HEK293T (cell line): ENCODE data around the gene ARMH4.
A peak's percentile ranks its signal among the peaks of the same experiment; 100 is the strongest.

ENCODE experiments used
- CTCF ChIA-PET: fragments of 350-600 bp; formaldehyde crosslinking; extraction: SDS; loops from one replicate; lab custom pipeline; 2021; ENCODE audit warnings: antibody characterized with exemption, inconsistent platforms; lab: Yijun Ruan, JAX
- POLR2A ChIA-PET: fragments of 350-600 bp; formaldehyde crosslinking; extraction: SDS; loops from one replicate; lab custom pipeline; 2020; ENCODE audit warnings: antibody characterized with exemption, inconsistent platforms; lab: Yijun Ruan, JAX
- DNase-seq: peaks from one replicate; pipeline ENCODE4 v3.0.0; 2012; ENCODE audit warnings: mixed read lengths; ENCODE audit errors: extremely low spot score
- ARNT ChIP-seq: fragments of 450-650 bp; IDR thresholded peaks from 2 replicates; pipeline ENCODE4 v1.6.1; 2017; ENCODE audit warnings: mild to moderate bottlenecking
- BHLHE40 ChIP-seq: fragments of 450-650 bp; IDR thresholded peaks from 2 replicates; pipeline ENCODE4 v1.6.1; 2016; ENCODE audit warnings: mild to moderate bottlenecking, moderate library complexity, borderline replicate concordance
- CTBP1 ChIP-seq: fragments of 450-650 bp; IDR thresholded peaks from 2 replicates; pipeline ENCODE4 v1.6.1; 2016; ENCODE audit warnings: borderline replicate concordance
- ELF4 ChIP-seq: fragments of 450-650 bp; IDR thresholded peaks from 2 replicates; pipeline ENCODE4 v1.6.1; 2017; ENCODE audit warnings: antibody characterized with exemption
- FOXA1 ChIP-seq: fragments of 450-650 bp; IDR thresholded peaks from 2 replicates; pipeline ENCODE4 v1.6.1; 2016; ENCODE audit warnings: mild to moderate bottlenecking
- FOXK2 ChIP-seq: fragments of 450-650 bp; IDR thresholded peaks from 2 replicates; pipeline ENCODE4 v1.6.1; 2016; ENCODE audit warnings: mild to moderate bottlenecking
- FOXM1 ChIP-seq: fragments of 450-650 bp; IDR thresholded peaks from 2 replicates; pipeline ENCODE4 v1.6.1; 2017; ENCODE audit warnings: mild to moderate bottlenecking, borderline replicate concordance
- HDGF ChIP-seq: fragments of 450-650 bp; IDR thresholded peaks from 2 replicates; pipeline ENCODE4 v1.6.1; 2017; ENCODE audit warnings: antibody characterized with exemption, borderline replicate concordance
- L3MBTL2 ChIP-seq: fragments of 450-650 bp; conservative IDR thresholded peaks from 2 replicates; pipeline ENCODE4 v1.6.1; 2016; ENCODE audit warnings: mild to moderate bottlenecking
- LEF1 ChIP-seq: fragments of 450-650 bp; IDR thresholded peaks from 2 replicates; pipeline ENCODE4 v1.6.1; 2017; ENCODE audit warnings: mild to moderate bottlenecking, borderline replicate concordance
- NFRKB ChIP-seq: fragments of 450-650 bp; IDR thresholded peaks from 2 replicates; pipeline ENCODE4 v1.6.1; 2016; ENCODE audit warnings: mild to moderate bottlenecking, moderate library complexity
- PKNOX1 ChIP-seq: fragments of 450-650 bp; IDR thresholded peaks from 2 replicates; pipeline ENCODE4 v1.6.1; 2016
- SP1 ChIP-seq: fragments of 450-650 bp; IDR thresholded peaks from 2 replicates; pipeline ENCODE4 v1.6.1; 2017
- SUZ12 ChIP-seq: fragments of 450-650 bp; IDR thresholded peaks from 2 replicates; pipeline ENCODE4 v1.6.1; 2016; ENCODE audit warnings: mild to moderate bottlenecking
- TARDBP ChIP-seq: fragments of 450-650 bp; IDR thresholded peaks from 2 replicates; pipeline ENCODE4 v1.6.1; 2016
- ZNF384 ChIP-seq: fragments of 450-650 bp; IDR thresholded peaks from 2 replicates; pipeline ENCODE4 v1.6.1; 2016

Gene ARMH4

GRCh38 chr14:57987596-57988300, 164.3 kb downstream of the ARMH4 start:
- TF ChIP-seq NFRKB (no peak), LEF1 (no peak), ZNF384 (no peak), HDGF (no peak), SUZ12 (no peak), FOXA1 (no peak), ELF4 (no peak), TARDBP (no peak), CTBP1 (no peak), SP1 (no peak), L3MBTL2 (no peak), ARNT (no peak), FOXM1 (no peak)
- ChIA-PET CTCF (no interaction called here), POLR2A (no interaction called here)
- DNase-seq = no peak

- DNase-seq = no peak
- CTCF ChIA-PET = no interaction called here
- POLR2A ChIA-PET = no interaction called here
- TF ChIP-seq FOXM1 (no peak), ELF4 (no peak), LEF1 (no peak), ARNT (no peak), SP1 (no peak), TARDBP (no peak), PKNOX1 (no peak), NFRKB (no peak), BHLHE40 (no peak), SUZ12 (no peak), CTBP1 (no peak), FOXA1 (no peak), HDGF (no peak)
Observed at GRCh38 chr14:57987051-57987450, 165.0 kb downstream of the ARMH4 start.

DNA sequence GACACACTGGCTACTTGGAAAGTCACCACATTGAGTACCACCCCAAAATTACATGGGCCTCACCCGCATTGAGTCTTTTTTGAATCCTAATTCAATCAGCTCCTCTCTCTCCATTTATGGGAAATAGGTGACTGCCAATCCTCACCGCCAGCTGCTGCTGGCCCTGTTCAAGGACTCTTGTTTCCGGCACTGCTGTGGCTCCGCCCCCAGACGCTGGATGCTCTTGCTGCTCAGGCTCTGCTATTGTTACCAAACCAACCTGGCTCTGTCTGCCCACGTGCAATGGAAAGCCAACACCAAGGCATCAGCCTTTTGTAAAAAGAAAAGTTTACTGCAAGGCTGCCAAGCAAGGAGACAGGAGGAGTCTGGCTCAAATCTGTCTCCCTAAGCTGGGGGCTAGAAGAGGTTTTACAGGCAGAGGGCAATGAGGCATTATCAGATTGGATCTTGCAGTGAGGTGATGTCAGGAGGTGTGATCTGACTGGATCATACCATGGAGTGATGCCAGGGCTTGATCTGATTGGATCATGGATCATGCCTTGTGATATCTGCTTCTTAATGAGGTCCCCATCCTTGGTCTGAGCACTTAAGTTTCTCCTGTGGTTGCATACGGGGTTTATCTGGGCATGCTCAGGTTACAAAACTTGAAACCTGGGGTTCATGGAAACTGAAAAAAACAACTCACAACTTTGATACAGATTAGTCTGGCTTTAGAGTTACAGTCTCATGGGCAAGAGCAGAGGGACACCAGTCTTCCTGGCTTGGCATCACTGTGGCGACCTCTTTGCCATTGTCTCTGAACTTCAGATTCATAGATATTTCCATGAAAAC, 169.0 kb downstream of the ARMH4 start:
- DNase-seq = no peak
- ChIA-PET CTCF (no interaction called here), POLR2A (no interaction called here)
- TF ChIP-seq NFRKB (no peak), ELF4 (no peak), FOXA1 (no peak), TARDBP (no peak), FOXM1 (no peak), L3MBTL2 (no peak), SP1 (no peak), PKNOX1 (no peak), LEF1 (no peak), ARNT (no peak), ZNF384 (no peak), HDGF (no peak), BHLHE40 (no peak), CTBP1 (no peak), FOXK2 (no peak), SUZ12 (no peak)

GRCh38 chr14:57981817-57982560, 170.0 kb downstream of the ARMH4 start:
- ChIA-PET POLR2A (no interaction called here), CTCF (no interaction called here)
- no peak for DNase-seq
- TF ChIP-seq FOXK2 (no peak), PKNOX1 (peak; percentile 51; the same call in 1 of the 2 replicates)

- ChIA-PET CTCF (no interaction called here), POLR2A (no interaction called here)
- TF ChIP-seq SP1 (no peak), ARNT (no peak)
- DNase-seq = no peak
Observed at GRCh38 chr14:57979376-57980048, 172.5 kb downstream of the ARMH4 start.
